ENCODE data around the gene PSAPL1. TPM values are rescaled to one million over a fixed set of nuclear protein-coding genes. Genes with fewer than 3 reads are reported as not detected.

Gene PSAPL1
- total RNA-seq, 1 donor from 2014 or later = not detected

DNA sequence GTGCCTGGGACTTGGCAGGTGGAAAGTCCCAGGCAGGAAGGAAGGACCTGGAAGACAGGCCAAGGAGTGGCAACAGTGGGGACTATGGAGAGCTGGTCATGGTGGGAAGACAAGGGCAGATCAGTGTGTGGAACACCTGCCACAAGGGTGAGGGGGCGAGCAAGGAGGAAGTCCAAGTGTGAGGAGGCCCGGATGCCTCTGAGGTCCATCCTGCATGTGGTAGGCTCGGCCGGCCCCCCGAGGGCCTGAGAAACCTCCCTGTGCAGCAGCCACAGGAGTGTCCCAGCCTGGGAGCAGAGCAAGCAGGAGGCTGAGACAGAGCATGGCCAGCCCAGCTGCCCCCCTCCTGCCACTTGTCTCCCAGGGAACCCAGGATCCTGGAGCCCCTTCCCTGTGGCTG lies 40.5 kb upstream of the PSAPL1 start:
- Mint-ChIP-seq H3K4me1 (ENCODE audit: low read depth, unreplicated experiment) (no peaks in the 10 kb centered on the region), H3K36me3 (ENCODE audit: low read depth, unreplicated experiment) (peaks cover 7% of the 10 kb centered on the region), H3K27ac (ENCODE audit: unreplicated experiment) (no peak overlapping the region), H3K27me3 (ENCODE audit: low read depth, unreplicated experiment) (peaks cover 71% of the 10 kb centered on the region), H3K4me3 (ENCODE audit: unreplicated experiment) (no peak overlapping the region), H3K9me3 (ENCODE audit: unreplicated experiment) (peaks cover 6% of the 10 kb centered on the region)
- Histone ChIP-seq H3K9ac (ENCODE audit: low read length) (no peak overlapping the region), H3K4me2 (ENCODE audit: low read length) (no peak overlapping the region), H3K27ac (ENCODE audit: low read depth, low read length) (no peak overlapping the region), H3K4me1 (ENCODE audit: insufficient read depth, low read length) (no peaks in the 10 kb centered on the region), H3K36me3 (ENCODE audit: insufficient read depth, low read length) (no peaks in the 10 kb centered on the region), H3K79me2 (ENCODE audit: insufficient read depth, low read length) (no peaks in the 10 kb centered on the region), H2AFZ (ENCODE audit: low read depth, low read length) (no peak overlapping the region), H3K27me3 (ENCODE audit: insufficient read depth, low read length) (no peaks in the 10 kb centered on the region), H4K20me1 (ENCODE audit: insufficient read depth, low read length) (peaks cover 46% of the 10 kb centered on the region), H3K9me3 (ENCODE audit: insufficient read depth, low read depth, low read length) (no peaks in the 10 kb centered on the region), H3K4me3 (ENCODE audit: insufficient read depth, low read depth, low read length) (no peak overlapping the region)
- DNase-seq (ENCODE audit: low read depth) (no peak), FAIRE-seq (no peak)
- TF ChIP-seq, protein P1, sequence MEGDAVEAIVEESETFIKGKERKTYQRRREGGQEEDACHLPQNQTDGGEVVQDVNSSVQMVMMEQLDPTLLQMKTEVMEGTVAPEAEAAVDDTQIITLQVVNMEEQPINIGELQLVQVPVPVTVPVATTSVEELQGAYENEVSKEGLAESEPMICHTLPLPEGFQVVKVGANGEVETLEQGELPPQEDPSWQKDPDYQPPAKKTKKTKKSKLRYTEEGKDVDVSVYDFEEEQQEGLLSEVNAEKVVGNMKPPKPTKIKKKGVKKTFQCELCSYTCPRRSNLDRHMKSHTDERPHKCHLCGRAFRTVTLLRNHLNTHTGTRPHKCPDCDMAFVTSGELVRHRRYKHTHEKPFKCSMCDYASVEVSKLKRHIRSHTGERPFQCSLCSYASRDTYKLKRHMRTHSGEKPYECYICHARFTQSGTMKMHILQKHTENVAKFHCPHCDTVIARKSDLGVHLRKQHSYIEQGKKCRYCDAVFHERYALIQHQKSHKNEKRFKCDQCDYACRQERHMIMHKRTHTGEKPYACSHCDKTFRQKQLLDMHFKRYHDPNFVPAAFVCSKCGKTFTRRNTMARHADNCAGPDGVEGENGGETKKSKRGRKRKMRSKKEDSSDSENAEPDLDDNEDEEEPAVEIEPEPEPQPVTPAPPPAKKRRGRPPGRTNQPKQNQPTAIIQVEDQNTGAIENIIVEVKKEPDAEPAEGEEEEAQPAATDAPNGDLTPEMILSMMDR (IDR thresholded peaks at IDR 0.05; ENCODE audit: insufficient read depth, low read depth, low read length) = no peak
- TF ChIP-seq EZH2 (IDR thresholded peaks at IDR 0.05; ENCODE audit: insufficient read depth, low read length) = no peak

- H3K79me2 ChIP-seq (ENCODE audit: insufficient read depth, low read length) = no peaks in the 10 kb centered on the region
- Mint-ChIP-seq H3K4me1 (ENCODE audit: low read depth, unreplicated experiment) (no peaks in the 10 kb centered on the region), H3K9me3 (ENCODE audit: unreplicated experiment) (peaks cover 7% of the 10 kb centered on the region), H3K27ac (ENCODE audit: unreplicated experiment) (no peak overlapping the region), H3K36me3 (ENCODE audit: low read depth, unreplicated experiment) (peaks cover 6% of the 10 kb centered on the region), H3K27me3 (ENCODE audit: low read depth, unreplicated experiment) (peaks cover 76% of the 10 kb centered on the region), H3K4me3 (ENCODE audit: unreplicated experiment) (no peak overlapping the region)
- H2AFZ ChIP-seq (ENCODE audit: low read depth, low read length) = no peak overlapping the region
- DNase-seq (ENCODE audit: low read depth) (no peak), FAIRE-seq (no peak)
- no peak overlapping the region for H3K4me2 ChIP-seq (ENCODE audit: low read length)
- H3K4me3 ChIP-seq (ENCODE audit: insufficient read depth, low read depth, low read length) = no peak overlapping the region
- no peak for TF ChIP-seq EZH2 (IDR thresholded peaks at IDR 0.05; ENCODE audit: insufficient read depth, low read length)
- TF ChIP-seq, protein P1 (IDR thresholded peaks at IDR 0.05; ENCODE audit: insufficient read depth, low read depth, low read length) = no peak
- peaks cover 3% of the 10 kb centered on the region for H3K27me3 ChIP-seq (ENCODE audit: insufficient read depth, low read length)
- peaks cover 48% of the 10 kb centered on the region for H4K20me1 ChIP-seq (ENCODE audit: insufficient read depth, low read length)
- no peak overlapping the region for H3K27ac ChIP-seq (ENCODE audit: low read depth, low read length)
- no peaks in the 10 kb centered on the region for H3K36me3 ChIP-seq (ENCODE audit: insufficient read depth, low read length)
- H3K9me3 ChIP-seq (ENCODE audit: insufficient read depth, low read depth, low read length) = no peaks in the 10 kb centered on the region
- H3K4me1 ChIP-seq (ENCODE audit: insufficient read depth, low read length) = no peaks in the 10 kb centered on the region
- H3K9ac ChIP-seq (ENCODE audit: low read length) = no peak overlapping the region
These were observed 39.6 kb upstream of the PSAPL1 start for GRCh38 chr4:7474320-7474719.

GRCh38 chr4:7473081-7473480 lies 38.4 kb upstream of the PSAPL1 start:
- H3K4me2 ChIP-seq (ENCODE audit: low read length) = no peak overlapping the region
- Mint-ChIP-seq H3K36me3 (ENCODE audit: low read depth, unreplicated experiment) (peaks cover 4% of the 10 kb centered on the region), H3K4me3 (ENCODE audit: unreplicated experiment) (no peak overlapping the region), H3K27me3 (ENCODE audit: low read depth, unreplicated experiment) (peaks cover 74% of the 10 kb centered on the region), H3K27ac (ENCODE audit: unreplicated experiment) (no peak overlapping the region), H3K4me1 (ENCODE audit: low read depth, unreplicated experiment) (no peaks in the 10 kb centered on the region), H3K9me3 (ENCODE audit: unreplicated experiment) (peaks cover 9% of the 10 kb centered on the region)
- peaks cover 52% of the 10 kb centered on the region for H4K20me1 ChIP-seq (ENCODE audit: insufficient read depth, low read length)
- no peak overlapping the region for H3K27ac ChIP-seq (ENCODE audit: low read depth, low read length)
- peaks cover 3% of the 10 kb centered on the region for H3K27me3 ChIP-seq (ENCODE audit: insufficient read depth, low read length)
- no peaks in the 10 kb centered on the region for H3K4me1 ChIP-seq (ENCODE audit: insufficient read depth, low read length)
- no peak for DNase-seq (ENCODE audit: low read depth)
- H3K79me2 ChIP-seq (ENCODE audit: insufficient read depth, low read length) = no peaks in the 10 kb centered on the region
- H2AFZ ChIP-seq (ENCODE audit: low read depth, low read length) = no peak overlapping the region
- no peak overlapping the region for H3K4me3 ChIP-seq (ENCODE audit: insufficient read depth, low read depth, low read length)
- no peaks in the 10 kb centered on the region for H3K36me3 ChIP-seq (ENCODE audit: insufficient read depth, low read length)
- no peaks in the 10 kb centered on the region for H3K9me3 ChIP-seq (ENCODE audit: insufficient read depth, low read depth, low read length)
- TF ChIP-seq EZH2 (IDR thresholded peaks at IDR 0.05; ENCODE audit: insufficient read depth, low read length) = no peak
- TF ChIP-seq, protein P1 (IDR thresholded peaks at IDR 0.05; ENCODE audit: insufficient read depth, low read depth, low read length) = no peak
- H3K9ac ChIP-seq (ENCODE audit: low read length) = no peak overlapping the region
- FAIRE-seq = no peak

Data from astrocyte (in vitro differentiated cells and primary cell).